Smooth muscle cell (in vitro differentiated cells): Measurements from ENCODE around the gene IPPK. TPM values are rescaled to one million over a fixed set of nuclear protein-coding genes. Genes with fewer than 3 reads are reported as not detected.

Source experiments
- DNase-seq: peaks from one replicate; lab custom pipeline; 2025; ENCODE audit not compliant: unreplicated experiment; lab: John Stamatoyannopoulos, UW
- H2AFZ ChIP-seq: fragments of 200-600 bp; sonication (generic); 2 replicates; pipeline ENCODE4 v1.6.0; 2016; ENCODE audit warnings: antibody characterized with exemption, low read depth, mild to moderate bottlenecking
- H3F3A ChIP-seq: fragments of 200-600 bp; sonication (generic); 2 replicates; pipeline ENCODE4 v1.6.0; 2017; ENCODE audit warnings: antibody characterized with exemption, low read depth
- H3K27ac ChIP-seq: fragments of 200-600 bp; sonication (generic); 2 replicates; pipeline ENCODE4 v1.5.1; 2016; ENCODE audit warnings: low read depth, mild to moderate bottlenecking
- H3K27me3 ChIP-seq: fragments of 200-600 bp; sonication (generic); 2 replicates; pipeline ENCODE4 v1.6.1; 2016; ENCODE audit warnings: low read depth, mild to moderate bottlenecking
- H3K36me3 ChIP-seq: fragments of 200-600 bp; sonication (generic); 2 replicates; pipeline ENCODE4 v1.5.1; 2016; ENCODE audit warnings: low read depth
- H3K4me1 ChIP-seq: fragments of 200-600 bp; sonication (generic); 2 replicates; pipeline ENCODE4 v1.5.1; 2016; ENCODE audit warnings: low read depth
- H3K4me2 ChIP-seq: fragments of 200-600 bp; sonication (generic); 2 replicates; pipeline ENCODE4 v1.6.0; 2016; ENCODE audit warnings: mild to moderate bottlenecking
- H3K4me3 ChIP-seq: fragments of 200-600 bp; sonication (generic); 2 replicates; pipeline ENCODE4 v1.5.1; 2016; ENCODE audit warnings: mild to moderate bottlenecking
- H3K79me2 ChIP-seq: fragments of 200-600 bp; sonication (generic); 2 replicates; pipeline ENCODE4 v1.6.0; 2016; ENCODE audit warnings: low read depth, mild to moderate bottlenecking
- H3K9ac ChIP-seq: fragments of 200-600 bp; sonication (generic); 2 replicates; pipeline ENCODE4 v1.6.0; 2016; ENCODE audit warnings: low read depth
- H3K9me3 ChIP-seq: fragments of 200-600 bp; sonication (generic); replicated peaks from 2 replicates; pipeline ENCODE4 v1.5.1; 2016; ENCODE audit warnings: low read depth
- H4K20me1 ChIP-seq: fragments of 200-600 bp; sonication (generic); 2 replicates; pipeline ENCODE4 v1.6.0; 2016; ENCODE audit warnings: low read depth
- WGBS: methylation state at CpG from one replicate; pipeline ENCODE4 v1.1.7; 2016; ENCODE audit warnings: low lambda C conversion rate; 5-methylcytosine and 5-hydroxymethylcytosine counted together
- polyA plus RNA-seq: library from polyadenylated mRNA; unstranded; fragments of >200 nt; fragmentation: Nextera tagmentation; extraction: Ambion mirVana; gene quantifications from 2 replicates; pipeline ENCODE4 v1.2.1, GENCODE V29; 2016
- total RNA-seq: library from RNA; depleted of rRNA; stranded (reverse); fragments of >200 nt; gene quantifications from 2 replicates; pipeline ENCODE4 v1.2.3, GENCODE V29; 2014
- TF ChIP-seq, protein P1 (sequence below): fragments of 200-600 bp; sonication (generic); IDR thresholded peaks from 2 replicates; pipeline ENCODE4 v1.5.1; 2017; ENCODE audit warnings: borderline replicate concordance, mild to moderate bottlenecking, antibody characterized with exemption; ENCODE audit not compliant: insufficient read depth, poor library complexity, severe bottlenecking

The IPPK gene
- total and polyA plus RNA-seq, 2 experiments from 2014 or later = 9.4 to 22.1 TPM

DNA sequence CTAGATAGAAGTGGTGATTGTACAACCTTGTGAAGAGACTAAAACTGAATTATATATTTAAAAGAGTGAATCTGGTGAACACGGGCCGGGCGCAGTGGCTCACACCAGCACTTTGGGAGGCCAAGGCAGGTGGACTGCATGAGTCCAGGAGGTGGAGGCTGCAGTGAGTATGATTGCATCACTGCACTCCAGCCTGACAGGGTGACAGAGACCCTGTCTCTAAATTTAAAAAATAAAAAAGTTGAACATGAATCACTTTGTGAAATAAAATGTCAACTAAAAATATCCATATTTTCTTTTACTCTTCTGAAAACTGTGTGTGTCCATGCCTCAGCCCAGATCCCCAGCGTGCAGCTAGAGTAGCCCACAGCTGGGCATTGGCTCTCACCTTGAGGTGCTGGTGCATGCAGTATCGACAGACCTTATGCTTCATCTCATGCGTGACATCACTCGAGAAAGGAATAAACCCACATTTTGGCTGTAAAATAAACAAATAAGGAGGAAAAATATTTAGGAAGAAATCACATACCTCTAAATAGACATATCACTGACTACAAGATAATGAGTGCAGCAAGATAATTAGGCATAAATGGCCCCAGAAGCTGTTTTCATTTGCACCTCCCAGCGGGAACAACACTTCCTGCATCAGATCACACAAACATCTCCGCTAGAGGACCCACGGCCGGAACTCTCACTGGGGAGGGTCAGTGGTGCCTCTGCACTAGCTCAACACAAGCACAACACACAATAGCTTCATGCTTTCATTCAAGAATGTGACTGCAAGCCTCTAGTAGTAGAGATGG is 22.1 kb downstream of the IPPK start:
- peaks cover 12% of the 10 kb centered on the region for H3K36me3 ChIP-seq
- TF ChIP-seq, protein P1, sequence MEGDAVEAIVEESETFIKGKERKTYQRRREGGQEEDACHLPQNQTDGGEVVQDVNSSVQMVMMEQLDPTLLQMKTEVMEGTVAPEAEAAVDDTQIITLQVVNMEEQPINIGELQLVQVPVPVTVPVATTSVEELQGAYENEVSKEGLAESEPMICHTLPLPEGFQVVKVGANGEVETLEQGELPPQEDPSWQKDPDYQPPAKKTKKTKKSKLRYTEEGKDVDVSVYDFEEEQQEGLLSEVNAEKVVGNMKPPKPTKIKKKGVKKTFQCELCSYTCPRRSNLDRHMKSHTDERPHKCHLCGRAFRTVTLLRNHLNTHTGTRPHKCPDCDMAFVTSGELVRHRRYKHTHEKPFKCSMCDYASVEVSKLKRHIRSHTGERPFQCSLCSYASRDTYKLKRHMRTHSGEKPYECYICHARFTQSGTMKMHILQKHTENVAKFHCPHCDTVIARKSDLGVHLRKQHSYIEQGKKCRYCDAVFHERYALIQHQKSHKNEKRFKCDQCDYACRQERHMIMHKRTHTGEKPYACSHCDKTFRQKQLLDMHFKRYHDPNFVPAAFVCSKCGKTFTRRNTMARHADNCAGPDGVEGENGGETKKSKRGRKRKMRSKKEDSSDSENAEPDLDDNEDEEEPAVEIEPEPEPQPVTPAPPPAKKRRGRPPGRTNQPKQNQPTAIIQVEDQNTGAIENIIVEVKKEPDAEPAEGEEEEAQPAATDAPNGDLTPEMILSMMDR = no peak
- H3K27ac ChIP-seq = no peak overlapping the region
- 96% methylated on average over 11 of the region's 11 CpGs for WGBS
- H3F3A ChIP-seq = no peaks in the 10 kb centered on the region
- H3K9ac ChIP-seq = no peak overlapping the region
- no peaks in the 10 kb centered on the region for H3K9me3 ChIP-seq
- H3K27me3 ChIP-seq = no peaks in the 10 kb centered on the region
- H3K4me3 ChIP-seq = no peak overlapping the region
- peaks cover 12% of the 10 kb centered on the region for H4K20me1 ChIP-seq
- peaks cover 9% of the 10 kb centered on the region for H3K79me2 ChIP-seq
- no peak for DNase-seq
- H3K4me2 ChIP-seq = no peak overlapping the region
- no peaks in the 10 kb centered on the region for H3K4me1 ChIP-seq
- H2AFZ ChIP-seq = no peak overlapping the region

DNA sequence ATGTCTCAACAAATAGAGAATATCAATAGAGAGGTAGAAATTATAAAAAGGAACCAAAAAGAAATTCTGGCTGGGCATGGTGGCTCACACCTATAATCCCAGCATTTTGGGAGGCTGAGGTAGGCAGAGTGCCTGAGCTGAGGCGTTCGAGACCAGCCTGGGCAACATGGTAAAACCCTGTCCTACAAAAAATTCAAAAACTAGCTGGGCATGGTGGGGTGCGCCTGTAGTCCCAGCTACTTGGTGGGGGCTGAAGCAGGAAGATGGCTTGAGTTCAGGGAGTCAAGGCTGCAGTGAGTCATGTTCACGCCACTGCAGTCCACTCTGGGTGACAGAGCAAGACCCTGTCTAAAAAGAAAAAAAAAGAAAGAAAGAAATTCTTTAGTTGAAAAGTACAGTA is 24.9 kb downstream of the IPPK start:
- H3K36me3 ChIP-seq = peaks cover 12% of the 10 kb centered on the region
- H3K27me3 ChIP-seq = no peaks in the 10 kb centered on the region
- no peaks in the 10 kb centered on the region for H3K4me1 ChIP-seq
- H3F3A ChIP-seq = no peaks in the 10 kb centered on the region
- H3K79me2 ChIP-seq = peaks cover 9% of the 10 kb centered on the region
- DNase-seq = no peak
- no peak overlapping the region for H3K4me2 ChIP-seq
- H2AFZ ChIP-seq = no peak overlapping the region
- 96% methylated on average over 4 of the region's 4 CpGs for WGBS
- no peak overlapping the region for H3K27ac ChIP-seq
- H3K9ac ChIP-seq = no peak overlapping the region
- TF ChIP-seq, protein P1 = no peak
- H3K9me3 ChIP-seq = no peaks in the 10 kb centered on the region
- no peak overlapping the region for H3K4me3 ChIP-seq
- no peaks in the 10 kb centered on the region for H4K20me1 ChIP-seq

DNA sequence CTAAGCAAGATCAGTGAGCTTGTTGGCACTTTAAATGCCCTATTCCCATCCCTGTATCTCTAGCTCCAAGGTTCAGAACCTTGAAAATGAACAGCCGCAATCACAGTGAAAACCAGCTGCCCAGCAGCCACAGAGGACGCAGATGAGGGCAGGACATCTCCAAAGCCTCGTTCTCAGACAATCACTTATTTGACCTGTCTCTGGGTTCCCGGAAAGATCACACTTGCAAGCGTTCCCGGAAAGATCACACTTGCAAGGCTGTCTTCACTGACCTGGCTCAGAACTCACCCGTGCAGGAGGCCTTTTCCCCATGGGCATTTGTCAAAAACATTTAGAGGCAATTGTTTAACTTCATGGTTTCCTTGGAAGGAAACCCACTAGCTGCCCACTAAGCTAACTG is 25.7 kb downstream of the IPPK start:
- no peaks in the 10 kb centered on the region for H3K9me3 ChIP-seq
- no peaks in the 10 kb centered on the region for H3K4me1 ChIP-seq
- no peak overlapping the region for H3K9ac ChIP-seq
- peaks cover 12% of the 10 kb centered on the region for H3K36me3 ChIP-seq
- no peak overlapping the region for H3K27ac ChIP-seq
- H3K27me3 ChIP-seq = no peaks in the 10 kb centered on the region
- H3K4me2 ChIP-seq = no peak overlapping the region
- no peaks in the 10 kb centered on the region for H4K20me1 ChIP-seq
- no peak for DNase-seq
- WGBS = 98% methylated on average over 7 of the region's 7 CpGs
- H3K79me2 ChIP-seq = peaks cover 9% of the 10 kb centered on the region
- TF ChIP-seq, protein P1 = no peak
- no peak overlapping the region for H3K4me3 ChIP-seq
- H3F3A ChIP-seq = no peaks in the 10 kb centered on the region
- H2AFZ ChIP-seq = no peak overlapping the region

DNA sequence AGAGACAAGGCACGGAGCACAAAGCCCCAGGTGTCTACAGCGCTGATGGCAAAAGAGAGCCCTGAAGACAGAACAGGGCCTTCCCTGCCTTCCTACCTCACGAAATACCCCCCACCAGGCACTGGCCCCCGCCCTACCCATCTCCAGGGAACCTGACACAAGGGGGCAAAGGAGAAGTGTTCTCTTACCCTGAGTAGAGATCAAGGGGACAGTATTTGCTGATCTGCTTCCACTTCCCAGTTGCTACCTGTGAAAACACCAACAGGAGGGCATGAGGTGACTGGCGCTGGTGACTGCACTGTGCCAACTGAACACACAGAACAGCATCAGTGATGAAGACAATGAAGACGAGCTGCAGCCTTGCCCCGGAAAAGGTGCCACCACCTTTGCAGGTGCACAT is 27.4 kb downstream of the IPPK start:
- TF ChIP-seq, protein P1 = no peak
- H3K4me1 ChIP-seq = no peaks in the 10 kb centered on the region
- peaks cover 12% of the 10 kb centered on the region for H3K36me3 ChIP-seq
- no peak overlapping the region for H3K9ac ChIP-seq
- H3K9me3 ChIP-seq = no peaks in the 10 kb centered on the region
- WGBS = 95% methylated on average over 7 of the region's 7 CpGs
- H3K79me2 ChIP-seq = peaks cover 9% of the 10 kb centered on the region
- no peak for DNase-seq
- no peaks in the 10 kb centered on the region for H4K20me1 ChIP-seq
- H3K4me2 ChIP-seq = no peak overlapping the region
- H3K27me3 ChIP-seq = no peaks in the 10 kb centered on the region
- H2AFZ ChIP-seq = no peak overlapping the region
- no peak overlapping the region for H3K4me3 ChIP-seq
- no peaks in the 10 kb centered on the region for H3F3A ChIP-seq
- H3K27ac ChIP-seq = no peak overlapping the region
